GM23338 (cell line): Measurements from ENCODE around the gene TMEM63A. TPM values are rescaled to one million over a fixed set of nuclear protein-coding genes. Genes with fewer than 3 reads are reported as not detected.

Experiments
- ATAC-seq: fragments of 200-7000 bp; cut with Tn5 transposase; 3 replicates; pipeline ENCODE4 v1.9.1; 2020
- DNase-seq: peaks from one replicate; pipeline ENCODE4 v3.0.0-alpha.2; 2015; ENCODE audit warnings: low spot score
- H2AFZ ChIP-seq: fragments of 200-600 bp; sonication (generic); 2 replicates; pipeline ENCODE4 v1.8.0; 2016; ENCODE audit warnings: antibody characterized with exemption, mild to moderate bottlenecking, moderate library complexity
- H3F3A ChIP-seq: fragments of 200-600 bp; sonication (generic); replicated peaks from 2 replicates; pipeline ENCODE4 v1.8.0; 2017; ENCODE audit warnings: antibody characterized with exemption, mixed run types, low read depth
- H3K27ac ChIP-seq: fragments of 200-600 bp; sonication (generic); 2 replicates; pipeline ENCODE4 v1.6.1; 2016; ENCODE audit warnings: low read depth
- H3K27me3 ChIP-seq: fragments of 200-600 bp; sonication (generic); 2 replicates; pipeline ENCODE4 v1.8.0; 2016; ENCODE audit warnings: mild to moderate bottlenecking, mixed run types, moderate library complexity; ENCODE audit not compliant: insufficient read depth
- H3K36me3 ChIP-seq: fragments of 200-600 bp; sonication (generic); 2 replicates; pipeline ENCODE4 v1.8.0; 2016; ENCODE audit warnings: mild to moderate bottlenecking; ENCODE audit not compliant: insufficient read depth
- H3K4me1 ChIP-seq: fragments of 200-600 bp; sonication (generic); 2 replicates; pipeline ENCODE4 v1.8.0; 2016; ENCODE audit warnings: mild to moderate bottlenecking, moderate library complexity; ENCODE audit not compliant: insufficient read depth
- H3K4me2 ChIP-seq: fragments of 200-600 bp; sonication (generic); 2 replicates; pipeline ENCODE4 v1.7.1; 2017; ENCODE audit warnings: mixed run types
- H3K4me3 ChIP-seq: fragments of 200-600 bp; sonication (generic); 2 replicates; pipeline ENCODE4 v1.6.1; 2016; ENCODE audit warnings: mixed run types
- H3K79me2 ChIP-seq: fragments of 200-600 bp; sonication (generic); replicated peaks from 2 replicates; pipeline ENCODE4 v1.8.0; 2017; ENCODE audit warnings: mild to moderate bottlenecking; ENCODE audit not compliant: insufficient read depth
- H3K9me2 ChIP-seq: fragments of 200-600 bp; sonication (generic); 2 replicates; pipeline ENCODE4 v1.8.0; 2017; ENCODE audit not compliant: insufficient read depth
- H4K20me1 ChIP-seq: fragments of 200-600 bp; sonication (generic); replicated peaks from 2 replicates; pipeline ENCODE4 v1.8.0; 2017; ENCODE audit warnings: mild to moderate bottlenecking; ENCODE audit not compliant: insufficient read depth
- H3K27ac Mint-ChIP-seq: 2 replicates; pipeline ENCODE4 v1.8.0; 2020; ENCODE audit warnings: inconsistent platforms, mild to moderate bottlenecking, moderate library complexity, mixed read lengths
- H3K27me3 Mint-ChIP-seq: 3 replicates; pipeline ENCODE4 v1.8.0; 2022; ENCODE audit warnings: low read depth, mild to moderate bottlenecking, moderate library complexity, mixed read lengths, inconsistent platforms; ENCODE audit not compliant: insufficient read depth, poor library complexity
- H3K36me3 Mint-ChIP-seq: 3 replicates; pipeline ENCODE4 v1.8.0; 2021; ENCODE audit warnings: low read depth, mild to moderate bottlenecking, inconsistent platforms, moderate library complexity, mixed read lengths
- H3K4me1 Mint-ChIP-seq: 3 replicates; pipeline ENCODE4 v1.8.0; 2020; ENCODE audit warnings: mild to moderate bottlenecking, inconsistent platforms, mixed read lengths
- H3K4me3 Mint-ChIP-seq: 3 replicates; pipeline ENCODE4 v1.8.0; 2021; ENCODE audit warnings: moderate library complexity, mild to moderate bottlenecking, inconsistent platforms, mixed read lengths
- H3K9me3 Mint-ChIP-seq: 3 replicates; pipeline ENCODE4 v1.8.0; 2020; ENCODE audit warnings: moderate library complexity, mild to moderate bottlenecking, inconsistent platforms, mixed read lengths
- CREB1 ChIP-seq: fragments of 250-450 bp; sonication (Bioruptor Pico); IDR thresholded peaks from 2 replicates; pipeline ENCODE4 v1.5.0; 2020; ENCODE audit warnings: low read depth, mild to moderate bottlenecking, moderate library complexity
- CTCF ChIP-seq, 2 experiments: fragments of 200-600 bp in 1 of 2; sonication (generic) in 1 of 2; conservative IDR thresholded peaks; 2 replicates each; pipeline versions ENCODE4 v1.5.1 to v1.6.1; 2016 to 2017; ENCODE audit warnings: antibody characterized with exemption in 2 of 2, low read depth in 2 of 2, mild to moderate bottlenecking in 2 of 2, moderate library complexity in 1 of 2
- ETS1 ChIP-seq: IDR thresholded peaks from 2 replicates; pipeline ENCODE4 v1.6.1; 2016; ENCODE audit warnings: antibody characterized with exemption
- EZH2 ChIP-seq: fragments of 200-600 bp; sonication (generic); IDR thresholded peaks from one replicate; pipeline ENCODE4 v1.8.0; 2017; ENCODE audit warnings: antibody characterized with exemption, mild to moderate bottlenecking, low read depth; ENCODE audit not compliant: unreplicated experiment
- EZH2phosphoT487 ChIP-seq: fragments of 200-600 bp; sonication (generic); IDR thresholded peaks from one replicate; pipeline ENCODE4 v1.8.1; 2018; ENCODE audit warnings: antibody characterized with exemption; ENCODE audit not compliant: unreplicated experiment
- JUNB ChIP-seq: IDR thresholded peaks from one replicate; pipeline ENCODE4 v1.6.1; 2016; ENCODE audit warnings: antibody characterized with exemption; ENCODE audit not compliant: unreplicated experiment
- NANOG ChIP-seq: IDR thresholded peaks from 2 replicates; pipeline ENCODE4 v1.6.1; 2016; ENCODE audit warnings: antibody characterized with exemption, borderline replicate concordance
- POLR2AphosphoS5 ChIP-seq: IDR thresholded peaks from 2 replicates; pipeline ENCODE4 v1.6.1; 2016; ENCODE audit warnings: antibody characterized with exemption, low read depth
- REST ChIP-seq: IDR thresholded peaks from one replicate; pipeline ENCODE4 v1.6.1; 2018; ENCODE audit warnings: antibody characterized with exemption; ENCODE audit not compliant: unreplicated experiment
- STAT1 ChIP-seq: IDR thresholded peaks from one replicate; pipeline ENCODE4 v1.6.1; 2016; ENCODE audit warnings: antibody characterized with exemption; ENCODE audit not compliant: unreplicated experiment
- ZNF114 ChIP-seq: fragments of 250-450 bp; sonication (Bioruptor Pico); IDR thresholded peaks from 2 replicates; pipeline ENCODE4 v1.5.0; 2020; ENCODE audit warnings: mild to moderate bottlenecking, moderate library complexity
- ZNF331 ChIP-seq: fragments of 250-450 bp; sonication (Bioruptor Pico); IDR thresholded peaks from 2 replicates; pipeline ENCODE4 v1.5.0; 2020; ENCODE audit warnings: low read depth, mild to moderate bottlenecking, moderate library complexity
- ZNF462 ChIP-seq: fragments of 250-450 bp; sonication (Bioruptor Pico); IDR thresholded peaks from 2 replicates; pipeline ENCODE4 v1.5.0; 2020; ENCODE audit warnings: mild to moderate bottlenecking, moderate library complexity
- polyA plus RNA-seq: library from polyadenylated mRNA; unstranded; fragments of >200 nt; fragmentation: Nextera tagmentation; extraction: Ambion mirVana; gene quantifications from 2 replicates; pipeline ENCODE4 v1.2.1, GENCODE V29; 2016
- total RNA-seq: library from RNA; depleted of rRNA; stranded (reverse); fragments of >200 nt; shearing (Covaris generic); gene quantifications from 2 replicates; pipeline ENCODE4 v1.2.3, GENCODE V29; 2014

Gene TMEM63A
- total and polyA plus RNA-seq, 2 experiments from 2014 or later, result 31.7 to 76.9 TPM

DNA sequence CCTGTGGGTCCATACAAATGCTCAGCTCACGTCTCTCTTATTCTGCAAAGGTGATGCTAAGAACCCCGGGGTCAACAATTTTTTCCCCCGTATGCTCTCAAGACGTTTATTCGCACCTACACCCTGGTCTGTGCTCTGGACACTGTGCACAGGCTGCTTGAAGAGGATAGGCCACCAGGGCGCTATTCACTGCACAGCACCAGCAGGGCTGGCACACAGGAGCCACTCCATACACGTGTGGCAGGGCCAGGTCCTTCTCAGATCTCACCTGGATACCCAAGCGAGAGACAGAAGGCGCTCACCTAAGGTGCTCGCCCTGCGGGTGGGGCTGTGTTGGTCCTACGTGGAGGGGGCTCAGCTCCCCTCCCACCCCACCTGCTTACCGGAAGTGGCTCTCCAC lies 16.7 kb downstream of the TMEM63A start:
- H3K9me3 Mint-ChIP-seq, result no peaks in the 10 kb centered on the region
- H3F3A ChIP-seq, result 0 out of 2 replicates have a peak, but pooled peaks cover 6% of the 10 kb centered on the region
- H3K4me2 ChIP-seq, result no peak overlapping the region
- TF ChIP-seq CREB1 (CRISPR knock-in tag) (no peak), REST (no peak), ETS1 (no peak), EZH2phosphoT487 (no peak), ZNF462 (CRISPR knock-in tag) (no peak), POLR2AphosphoS5 (no peak), CTCF (conservative IDR thresholded peaks at IDR 0.05; ENCODE audit: low read depth in 2 of 2) (no peak), ZNF331 (no peak), ZNF114 (CRISPR knock-in tag) (no peak), NANOG (no peak), STAT1 (no peak), EZH2 (no peak), JUNB (no peak)
- peaks cover 2% of the 10 kb centered on the region; the same call in 1 of the 3 replicates for H3K4me1 Mint-ChIP-seq
- no peak overlapping the region for H3K4me3 Mint-ChIP-seq
- DNase-seq (no peak), ATAC-seq (no peak)
- H2AFZ ChIP-seq, result no peak overlapping the region
- peaks cover 4% of the 10 kb centered on the region for H3K27me3 Mint-ChIP-seq
- H3K36me3 ChIP-seq, result peaks cover 45% of the 10 kb centered on the region
- H3K27ac Mint-ChIP-seq, result no peak overlapping the region
- no peak overlapping the region for H3K4me3 ChIP-seq
- peaks cover 7% of the 10 kb centered on the region for H4K20me1 ChIP-seq
- H3K36me3 Mint-ChIP-seq, result peaks cover 90% of the 10 kb centered on the region
- no peaks in the 10 kb centered on the region for H3K9me2 ChIP-seq
- no peak overlapping the region for H3K27ac ChIP-seq
- no peaks in the 10 kb centered on the region for H3K79me2 ChIP-seq
- H3K4me1 ChIP-seq, result no peaks in the 10 kb centered on the region
- no peaks in the 10 kb centered on the region for H3K27me3 ChIP-seq
